DND-41 (cell line): Measurements from ENCODE around the gene EXTL1.
"Not testable (repeated sequence)": the region's sequence is repeated elsewhere in the genome, so short reads cannot be mapped to it uniquely, and the experiment has no call there.

Experiments used
- ATAC-seq: fragments of 200-7000 bp; cut with Tn5 transposase; 3 replicates; pipeline ENCODE4 v1.9.1; 2021; ENCODE audit warnings: low read depth; ENCODE audit not compliant: insufficient read depth
- DNase-seq: peaks from one replicate; pipeline ENCODE4 v3.0.0-alpha.2; 2020
- H2AFZ ChIP-seq: 2 replicates; pipeline ENCODE4 v1.6.0; 2012; ENCODE audit warnings: low read depth, low read length
- H3K27ac ChIP-seq: 2 replicates; pipeline ENCODE4 v1.5.1; 2012; ENCODE audit warnings: low read length, inconsistent platforms
- H3K27me3 ChIP-seq: fragments of 200-600 bp; sonication (generic); 2 replicates; pipeline ENCODE4 v1.6.0; 2012; ENCODE audit warnings: low read length, mild to moderate bottlenecking, inconsistent platforms; ENCODE audit not compliant: insufficient read depth, poor library complexity
- H3K36me3 ChIP-seq: 2 replicates; pipeline ENCODE4 v1.5.1; 2012; ENCODE audit warnings: low read length, inconsistent platforms; ENCODE audit not compliant: insufficient read depth
- H3K4me1 ChIP-seq: 2 replicates; pipeline ENCODE4 v1.5.1; 2012; ENCODE audit warnings: mild to moderate bottlenecking, low read length; ENCODE audit not compliant: insufficient read depth
- H3K4me2 ChIP-seq: 2 replicates; pipeline ENCODE4 v1.6.0; 2012; ENCODE audit warnings: mild to moderate bottlenecking, moderate library complexity, low read length, inconsistent platforms; ENCODE audit not compliant: insufficient read depth
- H3K4me3 ChIP-seq, 2 experiments: fragments of 200-600 bp in 1 of 2; shearing (Covaris generic) in 1 of 2; 2 replicates each; pipeline ENCODE4 v1.5.1; 2012 to 2016; ENCODE audit warnings: inconsistent platforms in 2 of 2, low read length in 2 of 2, mild to moderate bottlenecking in 2 of 2, low read depth in 1 of 2, moderate library complexity in 1 of 2
- H3K79me2 ChIP-seq: 2 replicates; pipeline ENCODE4 v1.6.0; 2012; ENCODE audit warnings: low read length, inconsistent platforms; ENCODE audit not compliant: insufficient read depth
- H3K9ac ChIP-seq: 2 replicates; pipeline ENCODE4 v1.6.0; 2012; ENCODE audit warnings: low read depth, mild to moderate bottlenecking, inconsistent platforms, low read length, moderate library complexity
- H3K9me3 ChIP-seq: 2 replicates; pipeline ENCODE4 v1.5.1; 2012; ENCODE audit warnings: low read length, moderate library complexity, mild to moderate bottlenecking, inconsistent platforms; ENCODE audit not compliant: insufficient read depth, severe bottlenecking
- H4K20me1 ChIP-seq: 2 replicates; pipeline ENCODE4 v1.6.0; 2012; ENCODE audit warnings: low read length; ENCODE audit not compliant: insufficient read depth
- CTCF ChIP-seq: IDR thresholded peaks from 2 replicates; pipeline ENCODE4 v1.5.1; 2012; ENCODE audit warnings: borderline replicate concordance, low read length, moderate library complexity, mild to moderate bottlenecking; ENCODE audit not compliant: poor library complexity, severe bottlenecking; ENCODE audit errors: extremely low read depth
- EZH2 ChIP-seq: IDR thresholded peaks from 3 replicates; pipeline ENCODE4 v1.6.1; 2012; ENCODE audit warnings: borderline replicate concordance, low read depth, mild to moderate bottlenecking, moderate library complexity, low read length, inconsistent platforms; ENCODE audit not compliant: severe bottlenecking

EXTL1 gene

GRCh38 chr1:25985670-25986069 lies 35.9 kb upstream of the EXTL1 start:
- TF ChIP-seq CTCF (no peak), EZH2 (no peak)
- H3K9ac ChIP-seq, result peak overlapping the region; percentile 16
- H4K20me1 ChIP-seq, result peaks cover 7% of the 10 kb centered on the region; the same call in 1 of the 2 replicates
- H3K36me3 ChIP-seq, result peaks cover 83% of the 10 kb centered on the region
- no peaks in the 10 kb centered on the region for H3K9me3 ChIP-seq
- H3K27ac ChIP-seq, result peak overlapping the region; percentile 69
- H3K4me1 ChIP-seq, result peaks cover 82% of the 10 kb centered on the region
- peak overlapping the region; percentile 50 for H3K4me2 ChIP-seq
- H2AFZ ChIP-seq, result no peak overlapping the region
- DNase-seq, result no peak
- ATAC-seq, result no peak; the same call in 2 of the 3 replicates
- peak overlapping the region in 1 of 2 experiments; percentile 16; a peak in 1 of 4 replicates for H3K4me3 ChIP-seq
- no peaks in the 10 kb centered on the region for H3K27me3 ChIP-seq
- H3K79me2 ChIP-seq, result peaks cover 93% of the 10 kb centered on the region

GRCh38 chr1:25986773-25987172 lies 34.8 kb upstream of the EXTL1 start:
- not testable (repeated sequence) for ATAC-seq, H4K20me1 ChIP-seq, H3K9ac ChIP-seq, H3K27me3 ChIP-seq, H3K9me3 ChIP-seq, DNase-seq, H2AFZ ChIP-seq
- H3K27ac ChIP-seq, result peak overlapping the region; percentile 50
- H3K4me1 ChIP-seq, result peaks cover 89% of the 10 kb centered on the region
- H3K4me2 ChIP-seq, result peak overlapping the region; percentile 77
- H3K36me3 ChIP-seq, result peaks cover 72% of the 10 kb centered on the region
- peak overlapping the region in 1 of 2 experiments; percentile 23; a peak in 1 of 4 replicates for H3K4me3 ChIP-seq
- H3K79me2 ChIP-seq, result peaks cover 96% of the 10 kb centered on the region

- ATAC-seq, result no peak
Measured at GRCh38 chr1:25987951-25988350, 33.6 kb upstream of the EXTL1 start.

More at GRCh38 chr1:25987951-25988350, 33.6 kb upstream of the EXTL1 start:
- Histone ChIP-seq H3K4me2 (peak overlapping the region; percentile 77), H3K27ac (peak overlapping the region; percentile 98), H3K36me3 (peaks cover 60% of the 10 kb centered on the region), H3K79me2 (peaks cover 95% of the 10 kb centered on the region), H3K27me3 (no peaks in the 10 kb centered on the region), H3K9me3 (no peaks in the 10 kb centered on the region), H3K9ac (peak overlapping the region; percentile 92), H2AFZ (no peak overlapping the region), H3K4me1 (peaks cover 91% of the 10 kb centered on the region), H3K4me3 (peak overlapping the region; percentile 6 to 75; a peak in 3 of 4 replicates), H4K20me1 (peaks cover under 1% of the 10 kb centered on the region; the same call in 1 of the 2 replicates)
- TF ChIP-seq CTCF (no peak), EZH2 (no peak)
- no peak for DNase-seq
